ENCODE data around the gene TMUB2. TPM values are rescaled to one million over a fixed set of nuclear protein-coding genes. Genes with fewer than 3 reads are reported as not detected.

TMUB2 gene
- total and polyA plus RNA-seq, 2 donors (not counting 1 experiment from before 2014, with no cell fraction given) = 37.3 to 45.4 TPM

- Histone ChIP-seq H3K79me2 (ENCODE audit: control insufficient read depth, insufficient read depth, low read length) (no peaks in the 10 kb centered on the region), H3K36me3 (ENCODE audit: control insufficient read depth, insufficient read depth, low read length) (peaks cover 4% of the 10 kb centered on the region), H3K4me2 (ENCODE audit: extremely low read depth, insufficient read depth, low read length) (no peak overlapping the region), H4K20me1 (ENCODE audit: control insufficient read depth, extremely low read depth, insufficient read depth, low read length) (no peaks in the 10 kb centered on the region), H3K4me1 (ENCODE audit: control insufficient read depth, extremely low read depth, insufficient read depth, low read length) (peaks cover 7% of the 10 kb centered on the region), H3K9me3 (ENCODE audit: control insufficient read depth, insufficient read depth, low read depth, low read length) (no peaks in the 10 kb centered on the region), H3K9ac (ENCODE audit: insufficient read depth, low read length) (no peak overlapping the region), H2AFZ (ENCODE audit: low read length) (no peak overlapping the region), H3K27me3 (ENCODE audit: control insufficient read depth, insufficient read depth, low read length) (no peaks in the 10 kb centered on the region), H3K27ac (ENCODE audit: insufficient read depth, low read length) (no peak overlapping the region), H3K4me3 (replicated peaks in 1 of 4; ENCODE audit: control extremely low read depth in 1 of 4, insufficient read depth in 1 of 4, low read depth in 3 of 4, low read length in 4 of 4) (no peak overlapping the region)
- no peak for DNase-seq (ENCODE audit: low read depth in 2 of 2)
- TF ChIP-seq CTCF (conservative IDR thresholded peaks at IDR 0.05 in 1 of 2, IDR thresholded peaks at IDR 0.05 in 1 of 2; ENCODE audit: low read depth in 1 of 2, low read length in 2 of 2) (no peak), EZH2 (IDR thresholded peaks at IDR 0.05; ENCODE audit: low read length, missing control alignments) (no peak)
These were observed 12.3 kb upstream of the TMUB2 start for GRCh38 chr17:44174427-44174826.

GRCh38 chr17:44176257-44176656, 10.5 kb upstream of the TMUB2 start:
- H3K9me3 ChIP-seq (ENCODE audit: control insufficient read depth, insufficient read depth, low read depth, low read length) = no peaks in the 10 kb centered on the region
- H2AFZ ChIP-seq (ENCODE audit: low read length) = no peak overlapping the region
- no peaks in the 10 kb centered on the region for H3K27me3 ChIP-seq (ENCODE audit: control insufficient read depth, insufficient read depth, low read length)
- no peak for TF ChIP-seq CTCF (conservative IDR thresholded peaks at IDR 0.05 in 1 of 2, IDR thresholded peaks at IDR 0.05 in 1 of 2; ENCODE audit: low read depth in 1 of 2, low read length in 2 of 2)
- no peak for TF ChIP-seq EZH2 (IDR thresholded peaks at IDR 0.05; ENCODE audit: low read length, missing control alignments)
- H3K4me3 ChIP-seq (replicated peaks in 1 of 4; ENCODE audit: control extremely low read depth in 1 of 4, insufficient read depth in 1 of 4, low read depth in 3 of 4, low read length in 4 of 4) = no peak overlapping the region
- no peak for DNase-seq (ENCODE audit: low read depth in 2 of 2)
- peaks cover 4% of the 10 kb centered on the region for H3K36me3 ChIP-seq (ENCODE audit: control insufficient read depth, insufficient read depth, low read length)
- no peak overlapping the region for H3K4me2 ChIP-seq (ENCODE audit: extremely low read depth, insufficient read depth, low read length)
- H4K20me1 ChIP-seq (ENCODE audit: control insufficient read depth, extremely low read depth, insufficient read depth, low read length) = no peaks in the 10 kb centered on the region
- no peaks in the 10 kb centered on the region for H3K79me2 ChIP-seq (ENCODE audit: control insufficient read depth, insufficient read depth, low read length)
- no peaks in the 10 kb centered on the region for H3K4me1 ChIP-seq (ENCODE audit: control insufficient read depth, extremely low read depth, insufficient read depth, low read length)
- no peak overlapping the region for H3K27ac ChIP-seq (ENCODE audit: insufficient read depth, low read length)
- H3K9ac ChIP-seq (ENCODE audit: insufficient read depth, low read length) = no peak overlapping the region

GRCh38 chr17:44176671-44177501, 9.9 kb upstream of the TMUB2 start:
- H3K4me2 ChIP-seq (ENCODE audit: extremely low read depth, insufficient read depth, low read length) = no peak overlapping the region
- H3K27me3 ChIP-seq (ENCODE audit: control insufficient read depth, insufficient read depth, low read length) = no peaks in the 10 kb centered on the region
- TF ChIP-seq CTCF (conservative IDR thresholded peaks at IDR 0.05 in 1 of 2, IDR thresholded peaks at IDR 0.05 in 1 of 2; ENCODE audit: low read depth in 1 of 2, low read length in 2 of 2) (no peak), EZH2 (IDR thresholded peaks at IDR 0.05; ENCODE audit: low read length, missing control alignments) (no peak)
- H3K36me3 ChIP-seq (ENCODE audit: control insufficient read depth, insufficient read depth, low read length) = peaks cover 6% of the 10 kb centered on the region
- H3K4me3 ChIP-seq (replicated peaks in 1 of 4; ENCODE audit: control extremely low read depth in 1 of 4, insufficient read depth in 1 of 4, low read depth in 3 of 4, low read length in 4 of 4) = no peak overlapping the region
- no peak overlapping the region for H3K9ac ChIP-seq (ENCODE audit: insufficient read depth, low read length)
- H4K20me1 ChIP-seq (ENCODE audit: control insufficient read depth, extremely low read depth, insufficient read depth, low read length) = no peaks in the 10 kb centered on the region
- no peaks in the 10 kb centered on the region for H3K79me2 ChIP-seq (ENCODE audit: control insufficient read depth, insufficient read depth, low read length)
- DNase-seq (ENCODE audit: low read depth in 2 of 2) = no peak
- no peak overlapping the region for H3K27ac ChIP-seq (ENCODE audit: insufficient read depth, low read length)
- H3K4me1 ChIP-seq (ENCODE audit: control insufficient read depth, extremely low read depth, insufficient read depth, low read length) = no peaks in the 10 kb centered on the region
- no peak overlapping the region for H2AFZ ChIP-seq (ENCODE audit: low read length)
- no peaks in the 10 kb centered on the region for H3K9me3 ChIP-seq (ENCODE audit: control insufficient read depth, insufficient read depth, low read depth, low read length)

Measured in fibroblast of lung (primary cell).